Inflammatory macrophage (primary cell): ENCODE measurements around the gene GLT1D1.

ENCODE experiments used
- DNase-seq, 2 donors: peaks; one replicate each; pipeline ENCODE4 v3.0.0-alpha.2; 2020 to 2022

The GLT1D1 gene

DNA sequence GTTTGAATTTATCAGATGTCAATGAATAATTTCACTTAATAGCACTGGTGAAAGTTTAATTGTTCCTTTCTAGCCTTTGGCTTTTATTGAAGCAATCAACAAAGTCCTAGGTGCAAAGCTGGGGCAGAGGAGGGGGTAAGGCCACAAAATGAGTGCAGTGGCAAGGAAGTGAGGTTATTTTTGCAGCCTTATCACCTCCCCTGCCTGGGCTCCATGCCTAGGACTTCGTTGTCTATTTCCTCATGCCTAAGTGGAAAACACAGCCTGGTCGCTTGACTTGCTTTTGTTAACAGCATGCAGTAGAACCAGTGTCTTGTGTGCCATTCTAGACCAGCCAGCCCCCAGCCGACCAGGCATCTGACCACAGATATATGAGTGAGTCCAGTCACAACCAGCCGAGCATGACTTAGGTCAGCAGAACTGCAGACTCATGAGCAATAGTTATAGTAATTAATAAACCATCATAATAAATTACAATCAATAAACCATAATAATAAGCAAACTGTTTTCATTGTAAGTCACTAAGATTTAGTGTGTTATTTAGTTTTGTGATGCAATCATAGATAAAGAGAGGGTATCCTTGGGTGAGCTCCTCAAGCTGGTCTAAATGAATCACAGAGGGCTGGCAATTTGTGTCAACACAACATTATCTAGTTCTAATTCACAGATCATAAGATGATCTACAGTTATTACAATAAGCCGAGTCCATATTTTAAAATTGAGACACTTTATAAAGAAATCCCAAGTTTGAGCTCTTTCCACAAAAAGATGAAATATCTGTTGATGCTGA is 156.8 kb downstream of the GLT1D1 start:
- DNase-seq, result no peak

DNA sequence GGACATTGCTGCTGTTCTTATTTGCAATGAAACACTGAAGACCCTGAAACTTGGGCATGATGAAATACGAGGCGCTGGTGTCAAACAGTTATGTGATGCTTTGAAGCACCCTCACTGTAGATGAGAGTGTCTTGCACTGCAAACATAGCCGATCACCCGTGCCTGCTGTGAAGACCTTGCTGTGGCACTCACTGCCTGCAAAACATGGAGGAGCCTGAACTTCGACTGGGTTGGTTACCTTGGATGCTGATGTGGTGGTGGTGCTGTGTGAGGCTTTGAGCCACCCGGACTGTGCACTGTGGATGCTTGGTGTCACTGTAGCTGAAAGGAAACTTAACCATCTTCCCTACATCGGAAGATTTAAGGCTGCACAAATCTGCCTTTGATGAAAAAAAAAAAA is 162.9 kb downstream of the GLT1D1 start:
- no peak for DNase-seq

DNA sequence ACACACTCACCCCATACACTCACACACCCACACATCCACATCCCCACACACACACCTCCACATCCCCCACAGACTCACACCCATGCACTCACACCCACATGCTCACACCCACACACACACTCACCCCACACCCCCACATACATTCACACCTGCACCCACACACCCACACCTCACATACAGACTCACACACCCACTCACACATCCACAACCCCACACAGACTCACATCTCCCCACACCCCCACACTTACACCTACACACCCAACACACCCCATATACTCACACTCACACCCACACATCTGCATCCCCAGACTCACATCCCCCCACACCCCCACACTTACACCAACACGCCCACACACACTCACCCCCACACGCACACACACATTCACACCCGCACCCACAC is 171.8 kb downstream of the GLT1D1 start:
- no peak for DNase-seq

DNA sequence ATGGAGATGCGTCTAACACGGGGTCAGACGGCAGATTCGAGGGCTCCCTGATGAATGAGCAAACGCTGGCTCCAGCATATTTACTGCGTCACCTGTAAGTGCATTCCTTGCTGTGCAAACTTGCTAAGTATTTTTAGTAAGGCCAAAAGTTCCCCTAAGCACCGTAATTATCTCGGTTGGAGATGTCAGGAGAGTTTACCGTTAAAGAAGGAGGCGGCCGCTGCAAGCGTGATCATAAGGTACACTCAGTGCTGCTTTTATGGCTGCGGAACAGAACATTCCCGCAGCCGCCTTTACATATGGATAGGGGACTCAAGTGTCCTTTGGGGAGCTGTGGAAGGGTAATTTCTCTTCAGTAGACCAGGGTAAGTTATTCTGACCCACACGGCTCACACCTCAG is 175.6 kb downstream of the GLT1D1 start:
- no peak for DNase-seq
